ENCODE results near the gene LPP. TPM values are rescaled to one million over a fixed set of nuclear protein-coding genes. Genes with fewer than 3 reads are reported as not detected.

LPP gene
- total RNA-seq, 6 experiments from 2014 or later, result 84.1 to 121 (median 102) TPM

DNA sequence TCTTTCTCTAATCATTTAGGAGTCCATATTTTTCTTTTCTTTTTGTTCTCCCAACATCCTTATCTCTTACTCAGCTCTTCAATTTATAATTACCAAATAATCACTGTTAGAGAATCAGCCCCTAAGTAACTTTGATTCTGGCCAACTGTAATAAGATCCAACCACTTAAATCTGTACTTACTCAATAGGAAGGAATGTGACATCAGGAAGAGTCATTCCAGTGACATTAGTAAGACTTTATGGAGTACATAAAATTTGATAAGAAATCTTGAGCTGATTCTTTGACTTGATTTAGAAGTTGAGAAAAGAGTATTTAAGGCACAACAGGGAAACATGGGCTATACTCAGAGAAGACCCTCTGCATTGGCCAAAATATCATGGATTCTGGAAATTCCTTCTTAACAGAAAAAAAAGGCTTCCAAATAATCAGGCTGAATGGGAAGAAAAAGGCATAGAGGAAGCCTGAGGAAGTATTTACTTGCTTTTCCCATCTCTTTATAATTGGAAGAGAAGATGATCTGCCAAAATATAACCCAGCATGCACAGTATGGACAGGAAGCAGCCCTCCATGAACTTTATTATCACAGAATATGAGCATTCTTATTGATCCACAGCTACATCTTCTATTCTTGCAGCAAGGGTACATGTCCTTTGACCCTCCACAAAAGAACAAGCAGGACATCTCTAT, 728.1 kb downstream of the LPP start:
- DNase-seq, result peak; percentile 80
- Mint-ChIP-seq H3K27me3 (ENCODE audit: insufficient read depth) (no peaks in the 10 kb centered on the region), H3K27ac (peak overlapping the region; percentile 84), H3K36me3 (ENCODE audit: low read depth) (peaks cover 19% of the 10 kb centered on the region), H3K4me3 (peak overlapping the region; percentile 71), H3K4me1 (ENCODE audit: low read depth) (peaks cover 39% of the 10 kb centered on the region), H3K9me3 (no peaks in the 10 kb centered on the region)
- TF ChIP-seq, protein P1, sequence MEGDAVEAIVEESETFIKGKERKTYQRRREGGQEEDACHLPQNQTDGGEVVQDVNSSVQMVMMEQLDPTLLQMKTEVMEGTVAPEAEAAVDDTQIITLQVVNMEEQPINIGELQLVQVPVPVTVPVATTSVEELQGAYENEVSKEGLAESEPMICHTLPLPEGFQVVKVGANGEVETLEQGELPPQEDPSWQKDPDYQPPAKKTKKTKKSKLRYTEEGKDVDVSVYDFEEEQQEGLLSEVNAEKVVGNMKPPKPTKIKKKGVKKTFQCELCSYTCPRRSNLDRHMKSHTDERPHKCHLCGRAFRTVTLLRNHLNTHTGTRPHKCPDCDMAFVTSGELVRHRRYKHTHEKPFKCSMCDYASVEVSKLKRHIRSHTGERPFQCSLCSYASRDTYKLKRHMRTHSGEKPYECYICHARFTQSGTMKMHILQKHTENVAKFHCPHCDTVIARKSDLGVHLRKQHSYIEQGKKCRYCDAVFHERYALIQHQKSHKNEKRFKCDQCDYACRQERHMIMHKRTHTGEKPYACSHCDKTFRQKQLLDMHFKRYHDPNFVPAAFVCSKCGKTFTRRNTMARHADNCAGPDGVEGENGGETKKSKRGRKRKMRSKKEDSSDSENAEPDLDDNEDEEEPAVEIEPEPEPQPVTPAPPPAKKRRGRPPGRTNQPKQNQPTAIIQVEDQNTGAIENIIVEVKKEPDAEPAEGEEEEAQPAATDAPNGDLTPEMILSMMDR (IDR thresholded peaks at IDR 0.05), result no peak

DNA sequence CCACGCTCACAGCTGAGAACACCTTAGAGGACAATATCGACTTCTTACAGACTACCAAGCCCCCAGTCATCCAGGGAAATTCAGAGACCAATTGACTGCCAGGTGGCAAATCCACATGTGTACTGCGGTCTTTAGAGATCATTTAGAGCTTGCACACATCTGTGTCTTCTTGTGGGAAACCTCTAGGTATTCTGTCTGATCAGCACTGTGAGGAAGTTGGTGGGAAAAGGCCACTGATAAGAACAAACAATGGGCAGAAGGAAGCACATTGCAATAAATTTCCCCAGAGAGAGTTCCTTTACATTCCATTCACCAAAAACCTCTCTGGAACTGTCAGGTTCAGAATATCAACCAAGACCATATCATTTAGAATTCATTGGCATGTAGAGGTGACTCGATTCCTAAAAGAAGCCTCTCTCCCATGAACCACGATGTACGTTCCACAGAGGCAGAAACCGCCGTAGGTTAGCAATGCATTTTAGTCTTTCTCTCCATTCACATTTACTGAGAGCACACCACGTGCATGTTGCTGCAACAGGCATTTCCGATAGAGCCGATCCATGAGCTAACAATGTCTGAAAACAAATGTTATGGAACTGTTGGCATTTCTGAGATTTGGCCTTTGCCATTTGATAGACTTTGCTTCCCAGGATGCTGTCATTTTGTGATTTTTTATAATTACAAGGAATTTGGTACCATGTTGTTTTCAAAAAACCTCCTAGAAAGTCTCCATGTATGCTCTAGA, 730.5 kb downstream of the LPP start:
- TF ChIP-seq, protein P1 (IDR thresholded peaks at IDR 0.05), result no peak
- Mint-ChIP-seq H3K27me3 (ENCODE audit: insufficient read depth) (no peaks in the 10 kb centered on the region), H3K27ac (no peak overlapping the region), H3K36me3 (ENCODE audit: low read depth) (peaks cover 21% of the 10 kb centered on the region), H3K9me3 (no peaks in the 10 kb centered on the region), H3K4me1 (ENCODE audit: low read depth) (peaks cover 40% of the 10 kb centered on the region), H3K4me3 (no peak overlapping the region)
- no peak for DNase-seq

DNA sequence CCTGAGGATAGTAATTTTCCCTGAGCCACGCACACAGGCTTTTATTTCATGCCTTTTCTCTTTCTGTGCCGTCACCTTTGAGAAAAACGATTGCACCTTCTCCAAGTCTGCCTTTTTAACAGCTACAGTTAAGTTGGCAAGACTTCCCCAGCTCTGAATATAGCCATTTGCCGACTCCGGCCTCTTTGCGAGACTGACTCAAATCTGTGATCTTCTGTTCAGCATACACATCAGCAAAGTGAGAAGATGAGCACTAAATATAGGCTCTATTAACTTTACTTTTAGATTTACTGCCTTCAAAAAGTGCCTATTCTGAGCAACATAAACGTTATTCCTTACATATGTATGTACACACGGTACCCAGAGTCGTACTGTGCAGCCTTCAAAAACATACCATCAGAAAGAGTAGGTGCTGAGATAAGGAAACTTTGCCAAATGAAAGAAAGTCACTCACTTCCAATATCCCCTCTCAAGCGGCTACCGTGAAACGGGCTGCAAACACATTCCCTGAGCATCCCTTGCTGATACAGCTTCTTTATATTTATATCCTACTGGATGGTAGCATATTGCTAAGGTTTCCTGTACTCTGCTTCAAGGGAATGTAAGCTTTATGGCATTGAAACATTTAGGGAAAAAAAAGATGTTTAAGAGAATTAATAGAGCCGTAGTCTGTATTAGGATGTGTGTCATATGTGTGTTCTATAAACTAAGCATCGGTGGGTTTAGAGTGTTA, 734.5 kb downstream of the LPP start:
- H3K27me3 Mint-ChIP-seq (ENCODE audit: insufficient read depth), result no peaks in the 10 kb centered on the region
- H3K27ac Mint-ChIP-seq, result no peak overlapping the region; the same call in 1 of the 2 replicates
- no peaks in the 10 kb centered on the region for H3K9me3 Mint-ChIP-seq
- TF ChIP-seq, protein P1 (IDR thresholded peaks at IDR 0.05), result no peak
- no peak for DNase-seq
- H3K4me1 Mint-ChIP-seq (ENCODE audit: low read depth), result peaks cover 32% of the 10 kb centered on the region
- no peak overlapping the region for H3K4me3 Mint-ChIP-seq
- peaks cover 21% of the 10 kb centered on the region for H3K36me3 Mint-ChIP-seq (ENCODE audit: low read depth)

DNA sequence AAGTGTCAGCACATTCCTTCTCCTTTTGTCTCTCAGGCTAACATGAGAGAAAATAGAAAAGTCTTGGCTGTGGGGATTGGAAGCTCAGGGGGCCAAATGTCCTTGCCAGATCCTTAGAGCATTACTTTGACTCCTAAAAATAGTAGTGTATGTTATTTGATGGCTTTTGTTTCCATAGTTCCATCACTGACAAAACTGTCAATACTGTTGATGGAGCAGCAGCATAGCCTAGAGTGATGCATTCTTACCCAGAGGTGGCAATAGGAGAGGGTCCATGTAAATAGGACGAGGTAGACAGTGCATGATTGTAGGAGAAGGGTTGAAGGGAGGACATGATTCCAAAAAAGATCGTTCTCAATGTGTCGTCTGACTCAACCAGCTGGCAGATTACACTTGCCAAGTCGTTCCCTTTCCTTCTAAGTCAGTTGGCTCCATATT, 735.1 kb downstream of the LPP start:
- Mint-ChIP-seq H3K27ac (no peak overlapping the region; the same call in 1 of the 2 replicates), H3K27me3 (ENCODE audit: insufficient read depth) (no peaks in the 10 kb centered on the region), H3K4me3 (no peak overlapping the region), H3K36me3 (ENCODE audit: low read depth) (peaks cover 25% of the 10 kb centered on the region), H3K4me1 (ENCODE audit: low read depth) (peaks cover 32% of the 10 kb centered on the region), H3K9me3 (no peaks in the 10 kb centered on the region)
- DNase-seq, result no peak
- TF ChIP-seq, protein P1 (IDR thresholded peaks at IDR 0.05), result no peak

DNA sequence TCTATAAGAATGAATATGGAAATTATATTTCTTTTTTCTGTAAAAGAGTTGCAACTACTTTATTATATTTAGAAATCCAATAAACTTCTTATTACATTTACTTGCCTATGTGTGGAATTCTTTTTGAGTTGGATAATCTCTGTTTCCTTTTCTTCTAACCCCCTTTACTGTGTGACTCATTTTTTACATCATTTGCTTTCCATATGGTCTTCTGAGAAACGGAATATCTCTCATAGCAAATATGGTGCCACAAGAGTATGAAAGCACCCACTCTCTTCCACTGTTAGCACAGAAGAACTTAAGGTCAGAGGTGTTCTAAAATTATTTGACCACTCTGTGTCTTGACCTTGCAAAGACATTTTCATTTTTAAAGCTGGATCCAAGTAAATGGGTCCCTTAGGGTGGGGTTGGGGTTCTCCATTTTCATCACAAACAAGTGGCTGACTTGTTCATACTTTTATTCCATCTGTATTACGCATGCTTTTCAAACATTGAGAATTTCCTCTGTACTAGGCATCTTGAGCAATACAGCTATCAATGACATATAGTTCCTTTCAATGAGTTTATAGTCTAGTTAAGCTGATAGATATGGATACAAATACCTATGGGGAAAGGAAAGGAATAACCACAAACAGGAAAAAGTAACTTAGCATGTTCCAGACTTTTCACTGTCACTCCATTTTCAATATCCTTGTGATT, 736.8 kb downstream of the LPP start:
- H3K9me3 Mint-ChIP-seq, result no peaks in the 10 kb centered on the region
- DNase-seq, result peak; percentile 25
- no peaks in the 10 kb centered on the region; the same call in 1 of the 2 replicates for H3K27me3 Mint-ChIP-seq (ENCODE audit: insufficient read depth)
- H3K4me1 Mint-ChIP-seq (ENCODE audit: low read depth), result peaks cover 32% of the 10 kb centered on the region
- peak overlapping the region; percentile 38 for H3K27ac Mint-ChIP-seq
- TF ChIP-seq, protein P1 (IDR thresholded peaks at IDR 0.05), result no peak
- H3K36me3 Mint-ChIP-seq (ENCODE audit: low read depth), result peaks cover 25% of the 10 kb centered on the region
- H3K4me3 Mint-ChIP-seq, result peak overlapping the region; percentile 0; the same call in 1 of the 2 replicates

All from HFFc6 (cell line).